ENCODE results near the gene ASB16.
"Not testable (repeated sequence)": the region's sequence is repeated elsewhere in the genome, so short reads cannot be mapped to it uniquely, and the experiment has no call there.

Gene ASB16

DNA sequence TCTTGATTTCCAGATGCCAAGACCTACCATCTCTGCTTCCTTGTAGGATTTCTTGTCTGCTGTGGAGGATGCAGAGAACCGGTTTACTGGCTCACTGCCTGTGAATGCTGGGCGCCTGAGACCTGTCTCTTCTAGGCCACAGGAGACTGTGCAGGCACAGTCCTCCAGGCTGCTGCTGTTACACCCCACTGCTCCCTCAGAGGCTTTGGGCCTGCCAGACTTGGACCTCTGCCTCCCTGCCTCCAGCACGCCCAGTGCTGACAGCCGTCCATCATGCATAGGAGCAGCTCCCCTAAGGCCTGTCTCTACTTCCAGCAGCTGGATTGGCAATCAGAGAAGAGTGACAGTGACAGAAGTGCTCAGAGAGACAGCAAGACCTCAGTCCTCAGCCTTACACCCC lies 22.7 kb upstream of the ASB16 start:
- DNase-seq (ENCODE audit: low read depth), result no peak

DNA sequence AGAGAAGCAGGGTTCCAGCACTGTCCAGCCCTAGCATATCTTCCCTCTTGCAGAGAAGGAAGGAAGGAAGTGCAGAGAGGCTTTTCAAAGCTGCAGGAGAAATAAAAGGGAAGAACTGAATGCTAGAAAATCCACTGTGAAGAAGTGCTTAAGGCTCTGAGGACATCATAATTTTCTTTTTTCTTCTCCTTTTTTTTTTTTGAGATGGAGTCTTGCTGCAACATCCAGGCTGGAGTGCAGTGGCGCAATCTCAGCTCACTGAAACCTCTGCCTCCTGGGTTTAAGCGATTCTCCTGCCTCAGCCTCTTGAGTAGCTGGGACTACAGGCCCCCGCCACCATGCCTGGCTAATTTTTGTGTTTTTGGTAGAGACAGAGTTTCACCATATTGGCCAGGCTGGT lies 21.4 kb upstream of the ASB16 start:
- not testable (repeated sequence) for DNase-seq (ENCODE audit: low read depth)

DNA sequence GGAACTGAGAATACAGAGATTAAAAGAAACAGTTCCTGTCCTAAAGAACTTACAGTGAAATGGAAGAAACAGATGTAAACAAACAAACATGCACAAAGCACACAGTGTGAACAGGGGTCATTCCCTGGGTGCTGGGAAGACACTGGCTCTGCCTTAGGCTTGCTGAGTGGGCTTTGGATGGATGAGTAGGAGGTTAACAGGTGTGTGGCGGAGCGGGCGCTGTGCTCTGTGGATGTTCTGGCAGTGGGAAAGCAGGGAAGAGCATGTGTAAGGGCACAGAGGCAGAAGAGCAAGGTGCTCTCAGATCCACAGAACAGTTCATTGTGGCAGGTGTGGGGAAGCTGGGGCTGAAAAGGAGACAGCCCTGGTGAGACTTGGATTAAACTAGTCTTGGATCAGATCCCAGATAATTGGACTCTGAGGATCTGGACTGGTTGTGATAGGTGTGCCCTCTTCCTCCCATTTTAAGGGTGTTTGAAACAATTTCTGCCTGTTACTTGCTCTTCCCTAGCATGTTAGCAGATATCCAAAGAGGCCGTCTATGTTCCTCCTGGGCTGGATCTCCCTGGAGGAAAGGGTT lies 20.7 kb upstream of the ASB16 start:
- no peak for DNase-seq (ENCODE audit: low read depth)

DNA sequence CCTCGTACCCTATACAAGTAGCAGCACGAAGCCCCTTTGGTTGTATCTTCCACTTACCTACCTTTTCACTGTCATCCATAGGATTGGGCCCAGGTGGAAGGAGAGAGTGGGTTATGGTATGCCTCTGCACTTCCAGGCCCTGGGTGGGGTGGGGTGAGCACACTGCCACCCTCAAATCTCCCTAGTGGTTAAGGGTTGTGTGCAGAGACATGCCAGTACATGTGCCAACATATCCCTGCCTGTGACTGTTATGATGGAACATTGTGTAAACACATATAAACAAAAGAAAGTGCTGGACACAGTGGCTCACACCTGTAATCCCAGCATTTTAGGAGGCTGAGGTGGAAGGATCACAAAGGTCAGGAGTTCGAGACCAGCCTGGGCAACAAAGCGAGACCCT lies 17.6 kb upstream of the ASB16 start:
- DNase-seq (ENCODE audit: low read depth), result no peak

DNA sequence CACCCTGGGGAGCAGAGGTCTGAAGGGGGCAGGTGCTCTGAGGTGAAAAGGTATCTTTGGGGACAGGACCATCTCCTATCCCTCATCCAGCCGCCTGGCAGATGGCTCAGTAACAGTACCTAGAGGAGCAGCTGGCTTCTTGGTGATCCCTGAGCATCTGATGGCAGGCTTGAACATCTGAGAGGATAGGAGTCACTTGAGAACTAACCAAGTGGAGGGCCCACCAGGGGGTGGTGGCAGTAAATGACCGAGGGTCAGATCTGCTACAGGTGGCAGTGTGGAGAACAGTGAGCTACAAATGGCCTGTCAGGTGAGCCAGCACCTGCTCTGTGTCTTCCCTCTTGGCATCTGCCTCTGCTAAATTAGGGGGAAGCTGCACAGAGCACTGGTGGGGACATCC lies 15.0 kb upstream of the ASB16 start:
- DNase-seq (ENCODE audit: low read depth), result no peak

DNA sequence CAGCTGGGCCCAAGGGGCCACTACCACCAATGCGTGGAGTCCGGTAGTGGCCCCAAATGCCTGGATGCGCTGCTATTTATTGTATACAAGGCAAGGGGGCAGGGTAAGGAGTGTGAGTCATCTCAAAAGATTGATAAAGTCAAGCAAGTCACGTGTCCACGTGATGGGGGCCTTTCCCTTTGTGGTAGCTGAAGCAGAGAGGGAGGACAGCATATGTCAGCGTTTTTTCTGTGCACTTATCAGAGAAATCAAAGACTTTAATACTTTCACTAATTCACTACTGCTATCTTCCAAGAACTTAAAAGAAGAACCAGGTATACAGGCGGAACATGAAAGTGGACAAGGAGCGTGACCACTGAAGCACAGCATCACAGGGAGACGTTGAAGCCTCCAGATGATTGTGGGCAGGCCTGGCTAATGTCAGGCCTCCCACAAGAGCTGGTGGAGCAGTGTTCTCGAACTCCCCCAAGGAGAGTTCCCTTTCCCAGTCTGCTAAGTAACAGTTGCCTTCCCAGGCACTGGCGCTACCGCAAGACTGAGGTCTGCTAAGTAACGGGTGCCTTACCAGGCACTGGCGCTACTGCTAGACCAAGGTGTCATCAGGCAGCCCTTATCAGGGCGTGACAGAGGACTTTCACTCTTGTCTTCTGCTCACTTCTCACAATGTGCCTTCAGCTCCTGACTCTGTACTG lies 10.8 kb upstream of the ASB16 start:
- no peak for DNase-seq (ENCODE audit: low read depth)

DNA sequence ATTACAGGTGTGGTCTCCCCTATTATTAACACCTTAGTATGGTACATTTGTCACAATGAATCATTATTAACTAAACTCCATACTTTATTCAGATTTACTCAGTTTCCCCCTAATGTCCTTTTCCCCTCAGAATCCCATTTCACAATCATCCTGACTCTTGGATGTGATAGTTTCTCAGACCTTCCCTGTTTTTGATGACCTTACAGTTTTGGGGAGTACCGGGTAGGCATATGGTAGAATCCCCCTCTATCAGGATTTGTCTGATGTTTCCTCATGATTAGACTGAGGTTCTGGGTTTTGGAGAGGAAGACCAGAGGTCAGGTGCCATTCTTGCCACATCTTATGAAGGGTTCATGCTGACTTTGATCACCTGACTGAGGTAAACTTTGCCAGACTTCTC lies 6.0 kb upstream of the ASB16 start:
- no peak for DNase-seq (ENCODE audit: low read depth)

DNA sequence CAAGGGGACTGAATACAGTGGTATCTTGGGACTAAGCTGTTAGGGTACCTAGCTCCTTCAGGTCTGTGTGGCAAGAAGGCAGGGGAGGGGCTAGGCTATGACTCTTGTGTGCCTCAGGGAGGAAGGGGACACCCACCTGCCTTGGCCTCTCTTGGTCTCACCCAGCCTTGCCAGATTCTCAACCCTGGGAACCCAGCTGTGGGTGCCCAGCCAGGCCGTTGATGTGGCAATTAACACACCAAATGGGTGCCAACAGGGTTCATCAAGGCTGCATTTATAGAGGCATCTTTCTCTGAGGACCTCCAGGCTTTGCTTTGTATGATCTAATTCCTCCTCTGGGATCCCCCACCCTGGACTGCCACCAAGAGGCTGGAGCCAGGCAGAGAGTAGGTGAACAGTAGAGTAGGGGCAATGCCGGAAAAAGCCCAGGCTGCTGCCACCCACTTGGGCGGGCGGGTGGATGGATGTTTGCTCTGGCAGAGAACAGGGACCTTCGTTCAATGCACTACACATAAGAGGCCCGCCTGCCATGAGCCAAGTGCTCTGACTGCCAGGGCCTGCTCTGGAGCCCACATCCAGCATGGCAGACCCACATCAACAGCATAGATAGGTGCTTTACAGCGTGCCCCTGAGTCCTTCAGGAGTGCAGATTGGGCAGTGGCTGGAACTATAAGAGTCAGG lies 3.2 kb upstream of the ASB16 start:
- DNase-seq (ENCODE audit: low read depth), result no peak

DNA sequence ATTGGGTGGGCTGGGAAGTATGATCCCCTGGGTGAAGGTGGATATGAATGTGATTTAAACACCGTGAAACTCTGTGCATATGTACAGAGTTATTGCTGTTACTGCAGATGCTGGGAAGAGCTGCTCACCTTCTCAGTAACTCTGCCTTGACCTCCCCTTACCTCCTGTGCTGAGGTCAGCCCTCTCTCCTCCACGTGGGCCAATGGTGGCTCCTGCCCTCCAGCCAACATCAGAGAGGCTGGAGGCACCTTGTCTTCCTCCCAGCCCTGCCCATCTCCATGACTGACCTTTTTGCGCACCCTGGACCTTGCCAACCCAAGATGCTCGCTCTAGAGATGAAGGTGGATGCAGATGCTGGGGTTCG lies 387 bp upstream of the ASB16 start:
- no peak for DNase-seq (ENCODE audit: low read depth)

DNA sequence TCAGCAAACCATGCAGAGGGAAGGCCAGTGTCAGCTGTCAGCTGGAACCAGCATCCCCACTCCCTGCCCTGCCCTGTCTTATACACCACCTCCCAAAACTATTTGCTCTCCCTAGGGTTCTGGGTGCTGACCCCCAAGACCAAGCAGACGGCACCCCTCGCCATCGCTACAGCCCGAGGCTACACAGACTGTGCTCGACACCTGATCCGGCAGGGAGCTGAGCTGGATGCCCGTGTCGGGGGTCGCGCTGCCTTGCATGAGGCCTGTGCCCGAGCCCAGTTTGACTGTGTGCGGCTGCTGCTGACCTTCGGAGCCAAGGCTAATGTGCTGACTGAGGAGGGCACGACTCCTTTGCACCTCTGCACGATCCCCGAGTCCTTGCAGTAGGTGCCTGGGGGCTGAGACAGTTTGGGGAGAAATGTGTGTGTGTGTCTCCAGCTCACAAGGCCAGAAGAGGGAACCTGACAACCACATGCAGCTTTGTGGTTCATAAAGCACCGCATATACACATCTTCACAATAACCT lies 1.5 kb downstream of the ASB16 start:
- no peak for DNase-seq (ENCODE audit: low read depth)

DNA sequence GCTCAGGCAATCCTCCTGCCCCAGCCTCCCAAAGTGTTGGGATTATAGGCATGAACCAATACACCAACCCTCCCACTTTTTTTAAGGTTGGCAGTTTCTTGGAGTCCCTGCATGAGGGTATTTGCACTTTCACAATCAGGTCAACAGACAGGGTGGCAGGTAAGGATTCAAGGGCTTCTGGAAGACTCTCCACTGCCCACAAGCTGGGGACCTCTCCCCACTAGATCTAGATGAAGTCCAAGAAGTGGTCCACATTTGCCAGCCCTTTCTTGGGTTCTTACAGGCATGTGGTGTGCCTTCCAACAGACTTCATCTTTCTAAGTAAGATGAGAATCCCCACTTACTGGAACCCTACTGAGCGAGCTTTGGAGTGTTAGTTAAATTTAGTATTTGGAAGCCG lies 3.9 kb downstream of the ASB16 start:
- no peak for DNase-seq (ENCODE audit: low read depth)

DNA sequence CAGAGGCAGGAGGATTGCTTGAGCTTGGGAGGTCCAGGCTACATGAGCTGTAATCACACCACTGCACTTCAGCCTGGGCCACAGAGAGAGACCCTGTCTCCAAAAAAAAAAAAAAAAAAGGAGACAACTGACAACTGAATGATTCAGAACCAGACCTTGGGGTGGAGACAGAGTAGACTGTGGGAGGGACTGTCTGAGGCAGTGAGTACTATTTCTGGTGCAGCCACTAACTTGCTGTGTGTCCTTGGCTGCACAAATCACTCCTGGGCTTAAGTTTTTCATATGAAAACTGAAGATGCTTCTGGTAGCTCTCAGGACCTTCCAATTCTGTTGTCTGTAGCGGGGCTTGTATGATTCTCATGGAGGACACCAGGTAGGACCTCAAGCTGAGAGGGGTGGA lies 5.8 kb downstream of the ASB16 start:
- no peak for DNase-seq (ENCODE audit: low read depth)

DNA sequence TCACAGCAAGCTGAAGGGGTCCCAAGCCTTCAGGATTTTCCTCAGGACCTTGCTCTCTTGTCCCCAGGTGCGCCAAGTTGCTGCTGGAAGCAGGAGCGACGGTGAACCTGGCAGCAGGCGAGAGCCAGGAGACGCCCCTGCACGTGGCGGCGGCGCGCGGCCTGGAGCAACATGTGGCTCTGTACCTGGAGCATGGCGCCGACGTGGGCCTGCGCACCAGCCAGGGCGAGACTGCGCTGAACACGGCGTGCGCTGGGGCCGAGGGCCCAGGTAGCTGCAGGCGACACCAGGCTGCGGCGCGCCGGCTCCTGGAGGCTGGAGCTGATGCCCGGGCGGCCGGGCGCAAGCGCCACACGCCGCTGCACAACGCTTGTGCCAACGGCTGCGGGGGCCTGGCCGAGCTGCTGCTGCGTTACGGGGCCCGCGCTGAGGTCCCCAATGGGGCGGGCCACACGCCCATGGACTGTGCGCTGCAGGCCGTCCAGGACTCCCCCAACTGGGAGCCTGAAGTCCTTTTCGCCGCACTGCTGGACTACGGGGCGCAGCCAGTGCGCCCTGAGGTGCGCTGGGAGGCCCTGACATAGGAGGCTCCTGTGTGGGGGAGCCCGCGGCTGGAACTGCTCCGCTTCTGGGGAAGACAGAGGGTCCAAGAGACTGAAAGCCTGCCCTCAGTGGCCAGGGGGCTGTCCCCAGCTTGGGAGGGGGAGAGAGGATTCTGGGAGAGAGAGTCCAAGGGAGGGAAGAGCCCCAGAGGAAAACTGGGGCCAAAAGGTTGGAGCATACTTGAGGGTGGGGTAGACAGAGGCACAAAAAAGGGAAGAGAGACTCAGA lies 6.4 kb downstream of the ASB16 start:
- no peak for DNase-seq (ENCODE audit: low read depth)

DNA sequence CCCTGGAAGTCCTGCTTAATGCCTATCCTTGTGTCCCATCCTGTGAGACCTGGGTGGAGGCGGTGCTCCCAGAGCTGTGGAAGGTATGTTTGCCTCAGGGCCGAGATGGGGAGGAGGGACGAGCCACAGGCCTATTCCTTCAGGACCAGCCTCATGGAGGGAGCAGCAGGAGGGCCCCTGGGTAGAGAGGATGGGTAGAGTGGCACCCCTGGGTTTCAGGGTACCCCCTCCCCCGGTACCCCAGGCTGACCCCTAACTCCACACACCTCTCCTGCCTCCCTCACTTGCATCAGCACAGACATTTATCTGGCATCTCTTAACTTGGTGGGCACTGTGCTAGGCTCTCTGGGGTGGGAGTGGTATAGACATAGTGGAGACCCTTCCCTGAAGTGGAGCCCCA lies 7.1 kb downstream of the ASB16 start:
- DNase-seq (ENCODE audit: low read depth), result no peak

DNA sequence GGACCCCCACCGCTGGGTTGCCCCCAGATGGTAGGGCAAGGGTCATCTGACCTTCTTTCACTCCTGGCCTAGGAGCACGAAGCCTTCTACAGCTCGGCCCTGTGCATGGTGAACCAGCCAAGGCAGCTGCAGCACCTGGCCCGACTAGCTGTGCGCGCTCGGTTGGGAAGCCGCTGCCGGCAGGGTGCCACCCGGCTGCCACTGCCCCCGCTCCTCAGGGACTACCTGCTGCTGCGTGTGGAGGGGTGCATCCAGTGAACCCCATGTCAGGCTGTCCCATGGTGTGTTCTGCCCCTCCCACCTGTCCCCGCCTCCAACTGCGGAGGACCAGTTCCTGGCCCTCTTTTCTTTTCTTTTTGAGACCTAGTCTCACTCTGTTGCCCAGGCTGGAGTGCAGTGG lies 7.6 kb downstream of the ASB16 start:
- DNase-seq (ENCODE audit: low read depth), result no peak

DNA sequence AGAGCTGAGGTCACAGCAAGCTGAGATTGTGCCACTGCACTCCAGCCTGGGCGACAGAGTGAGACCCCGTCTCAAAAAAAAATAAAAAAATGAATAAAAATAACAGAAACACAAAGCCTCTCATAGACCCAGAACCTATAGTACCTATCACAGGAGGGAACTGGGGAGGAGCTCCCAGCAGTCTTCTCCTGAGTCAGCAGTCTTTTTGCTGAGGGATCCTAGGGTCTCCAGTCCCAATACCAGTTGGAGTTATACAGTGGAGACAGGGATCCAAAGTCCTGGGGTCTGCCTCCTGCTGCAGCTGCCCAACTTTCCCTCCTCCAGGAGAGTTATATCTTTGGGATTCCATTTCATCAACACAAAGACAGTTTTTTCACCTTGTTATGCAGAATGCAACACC lies 12.5 kb downstream of the ASB16 start:
- DNase-seq (ENCODE audit: low read depth), result no peak

DNA sequence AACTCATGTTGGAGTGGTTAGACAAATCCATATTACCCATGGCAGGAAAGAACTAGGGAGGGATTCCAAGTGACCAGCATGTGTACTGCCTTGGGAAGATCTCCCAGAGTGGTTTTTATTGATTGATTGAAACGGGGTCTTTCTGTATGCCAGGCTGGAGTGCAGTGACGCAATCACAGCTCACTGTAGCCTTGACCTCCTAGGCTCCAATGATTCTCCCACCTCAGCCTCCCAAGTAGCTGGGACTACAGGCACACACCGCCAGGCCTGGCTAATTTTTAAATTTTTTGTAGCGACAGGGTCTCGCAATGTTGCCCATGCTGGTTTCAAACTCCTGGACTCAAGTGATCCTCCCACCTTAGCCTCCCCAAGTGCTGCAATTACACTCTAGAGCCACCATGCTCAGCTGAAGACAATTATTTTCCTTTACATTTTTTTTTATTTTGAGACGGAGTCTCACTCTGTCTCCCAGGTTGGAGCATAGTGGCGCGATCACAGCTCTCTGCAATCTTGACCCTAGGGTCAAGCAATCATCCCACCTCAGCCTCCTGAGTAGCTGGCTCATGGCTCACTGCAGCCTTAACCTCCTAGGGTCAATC lies 13.8 kb downstream of the ASB16 start:
- no peak for DNase-seq (ENCODE audit: low read depth)

DNA sequence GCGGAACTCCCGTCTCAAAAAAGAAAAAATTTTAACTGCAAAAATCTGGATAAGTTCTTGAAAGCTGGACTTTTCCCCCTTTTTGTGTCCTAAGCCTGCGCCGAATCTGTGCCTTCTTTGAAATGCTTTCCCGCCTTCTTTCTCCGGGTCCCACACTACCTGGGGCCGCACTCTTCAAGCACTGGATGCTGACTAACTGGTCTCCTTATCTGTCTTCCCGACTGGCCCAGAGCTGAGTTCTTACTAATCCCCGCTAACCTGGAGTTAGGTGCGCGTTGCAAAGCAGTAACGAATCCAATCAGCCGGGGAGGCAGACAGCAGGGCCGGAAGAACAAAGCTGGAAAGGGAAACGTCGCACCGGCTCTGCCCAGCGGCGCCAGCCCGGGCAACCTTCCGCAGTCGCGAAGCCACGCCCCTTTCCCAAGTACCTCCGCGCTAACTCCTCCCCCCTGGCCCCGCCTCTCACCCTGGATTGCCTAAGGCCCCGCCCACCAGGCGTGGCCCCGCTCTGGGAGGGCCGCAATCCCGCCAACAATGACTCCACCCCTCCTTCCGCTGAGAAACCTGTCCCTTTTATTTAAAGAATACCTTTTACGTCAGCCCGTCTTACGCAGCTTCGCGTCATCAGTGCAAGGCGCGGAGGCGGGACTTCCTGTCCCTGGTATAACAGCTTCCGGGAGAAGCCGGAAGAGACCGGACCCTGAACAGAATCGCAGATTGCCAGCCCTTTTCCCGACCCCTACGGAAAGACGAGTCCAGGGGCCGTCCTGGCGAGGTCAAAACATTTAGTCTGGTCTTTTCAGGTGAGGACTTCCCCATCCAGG lies 16.0 kb downstream of the ASB16 start, which contains the start of gene TMUB2:
Gene TMUB2, plus strand, starts transcription at position 666 of the 824 bp plus-strand sequence. CDS start 737 bp downstream, outside the sequence.
- DNase-seq (ENCODE audit: low read depth), result peak; percentile 99

DNA sequence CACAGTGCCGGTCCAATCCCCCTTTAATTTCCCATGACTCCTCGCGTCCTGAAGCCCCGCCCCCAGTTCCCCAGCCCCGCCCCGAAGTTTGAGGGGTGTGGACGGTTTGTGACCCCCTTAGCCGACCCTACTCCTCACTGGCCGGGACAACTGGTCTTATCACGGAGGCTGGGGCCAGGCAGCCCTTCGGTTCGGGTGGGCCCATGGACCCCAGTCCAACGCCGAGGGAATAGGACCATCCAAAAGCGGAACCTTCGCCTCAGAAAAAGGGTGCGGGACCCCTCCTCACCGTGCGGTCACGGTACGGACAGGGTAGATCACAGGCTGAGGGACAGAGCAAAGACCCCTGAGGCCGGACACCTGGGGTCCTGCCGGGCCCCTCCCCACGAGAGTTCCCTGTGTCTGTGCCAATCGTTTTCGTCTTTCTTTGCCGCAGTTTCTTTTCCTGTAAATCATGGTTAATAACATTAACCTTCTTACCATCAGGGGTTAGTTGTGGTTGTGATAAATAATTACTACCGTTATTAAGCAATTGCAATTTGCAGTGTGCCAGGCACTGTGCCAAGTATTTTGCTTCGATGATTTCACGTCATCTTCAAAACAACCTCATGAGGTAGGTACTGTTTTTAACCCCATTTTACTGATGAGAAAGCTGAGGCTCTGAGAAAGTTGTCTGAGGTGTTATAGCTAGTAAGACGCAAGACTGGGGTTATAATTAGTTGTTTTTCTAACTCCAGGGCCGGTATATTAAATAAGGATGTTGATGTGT lies 16.8 kb downstream of the ASB16 start:
- DNase-seq (ENCODE audit: low read depth), result no peak
